Activated CD4-positive, alpha-beta memory T cell treated with anti-CD3 and anti-CD28 coated beads, Interleukin-2, amount 10 ng/mL, durations not matched to agents 7 days and 5 days (primary cell): ENCODE results near the gene STARD10. TPM values are rescaled to one million over a fixed set of nuclear protein-coding genes. Genes with fewer than 3 reads are reported as not detected.

Experiments
- CTCF ChIA-PET: fragments of 350-600 bp; sonication (Branson Sonifier 250); formaldehyde crosslinking; loops from one replicate; lab custom pipeline; 2021; ENCODE audit warnings: antibody characterized with exemption, inconsistent platforms; lab: Charles Lee
- POLR2A ChIA-PET: fragments of 350-600 bp; sonication (Branson Sonifier 250); formaldehyde crosslinking; loops from one replicate; lab custom pipeline; 2021; ENCODE audit warnings: antibody characterized with exemption; lab: Charles Lee
- DNase-seq: peaks from one replicate; pipeline ENCODE4 v3.0.0-alpha.2; 2020
- H3K27ac Mint-ChIP-seq: one replicate; pipeline ENCODE4 v1.8.0; 2021; ENCODE audit warnings: mild to moderate bottlenecking, mixed read lengths
- H3K27me3 Mint-ChIP-seq: one replicate; pipeline ENCODE4 v1.8.0; 2021; ENCODE audit warnings: mixed read lengths
- H3K36me3 Mint-ChIP-seq: one replicate; pipeline ENCODE4 v1.8.0; 2021; ENCODE audit warnings: low read depth, mixed read lengths
- H3K4me1 Mint-ChIP-seq: one replicate; pipeline ENCODE4 v1.8.0; 2021; ENCODE audit warnings: mixed read lengths
- H3K4me3 Mint-ChIP-seq: one replicate; pipeline ENCODE4 v1.8.0; 2021; ENCODE audit warnings: mild to moderate bottlenecking, mixed read lengths
- H3K9me3 Mint-ChIP-seq: one replicate; pipeline ENCODE4 v1.8.0; 2021; ENCODE audit warnings: mixed read lengths
- total RNA-seq, 2 experiments: library from RNA; stranded (reverse); gene quantifications; one replicate each; pipeline ENCODE4 v1.2.3, GENCODE V29; 2021

Gene STARD10
- 10 to 100 TPM; 11.3 to 11.6 TPM for total RNA-seq

GRCh38 chr11:72793425-72794367, at the start of gene STARD10:
STARD10 (minus strand) TSS chr11:72794047; CDS start chr11:72781181, 12,866 bp downstream.
- peak; percentile 95 for DNase-seq
- no peaks in the 10 kb centered on the region for H3K36me3 Mint-ChIP-seq
- POLR2A ChIA-PET, result interaction anchor here (0.8 to 3.9 kb wide), 17 partner anchors 11 to 349 kb away, joined by 3 to 54 read pairs (median 4); partner anchors contain the start of genes ATG16L2 and FCHSD2
- peak within 1 kb of the TSS; percentile 96 for H3K27ac Mint-ChIP-seq
- H3K27me3 Mint-ChIP-seq, result no peaks in the 10 kb centered on the region
- H3K4me3 Mint-ChIP-seq, result peak within 1 kb of the TSS; percentile 93
- H3K9me3 Mint-ChIP-seq, result no peaks in the 10 kb centered on the region
- CTCF ChIA-PET, result interaction anchor here (0.6 to 4.3 kb wide), 35 partner anchors 9 to 388 kb away, joined by 3 to 70 read pairs (median 3); partner anchors contain the start of genes ATG16L2, CLPB and FCHSD2
- peaks cover 23% of the 10 kb centered on the region for H3K4me1 Mint-ChIP-seq

GRCh38 chr11:72842653-72843330, 48.9 kb upstream of the STARD10 start:
- CTCF ChIA-PET, result interaction anchor here (1.0 kb wide), 1 partner anchor 11 kb away, joined by 4 read pairs; no protein-coding TSS in a partner anchor

GRCh38 chr11:72842126-72842525, 48.3 kb upstream of the STARD10 start:
- CTCF ChIA-PET, result interaction anchor here (1.0 kb wide), 1 partner anchor 11 kb away, joined by 4 read pairs; no protein-coding TSS in a partner anchor
- H3K4me1 Mint-ChIP-seq, result peaks cover 19% of the 10 kb centered on the region
- no peak overlapping the region for H3K27ac Mint-ChIP-seq
- peaks cover 30% of the 10 kb centered on the region for H3K36me3 Mint-ChIP-seq
- H3K27me3 Mint-ChIP-seq, result no peaks in the 10 kb centered on the region
- POLR2A ChIA-PET, result no interaction called here
- H3K9me3 Mint-ChIP-seq, result no peaks in the 10 kb centered on the region
- no peak for DNase-seq
- no peak overlapping the region for H3K4me3 Mint-ChIP-seq

More at GRCh38 chr11:72842653-72843330, 48.9 kb upstream of the STARD10 start:
- Mint-ChIP-seq H3K36me3 (peaks cover 30% of the 10 kb centered on the region), H3K27me3 (no peaks in the 10 kb centered on the region), H3K4me3 (no peak overlapping the region), H3K4me1 (peaks cover 16% of the 10 kb centered on the region), H3K9me3 (no peaks in the 10 kb centered on the region), H3K27ac (no peak overlapping the region)
- POLR2A ChIA-PET, result no interaction called here
- DNase-seq, result no peak

GRCh38 chr11:72841397-72841796, 47.5 kb upstream of the STARD10 start:
- CTCF ChIA-PET, result interaction anchor here (0.7 to 1.0 kb wide), 2 partner anchors 10 to 47 kb away, joined by 3 to 4 read pairs; partner anchors contain the start of gene STARD10
- no peaks in the 10 kb centered on the region for H3K27me3 Mint-ChIP-seq
- H3K4me3 Mint-ChIP-seq, result no peak overlapping the region
- no peak for DNase-seq
- no peak overlapping the region for H3K27ac Mint-ChIP-seq
- H3K36me3 Mint-ChIP-seq, result peaks cover 30% of the 10 kb centered on the region
- no peaks in the 10 kb centered on the region for H3K9me3 Mint-ChIP-seq
- H3K4me1 Mint-ChIP-seq, result peaks cover 19% of the 10 kb centered on the region
- POLR2A ChIA-PET, result interaction anchor here (0.7 to 2.1 kb wide), 4 partner anchors 11 to 130 kb away, joined by 3 to 5 read pairs (median 4); no protein-coding TSS in a partner anchor

- Mint-ChIP-seq H3K4me3 (no peak overlapping the region), H3K27me3 (no peaks in the 10 kb centered on the region), H3K36me3 (peaks cover 30% of the 10 kb centered on the region), H3K4me1 (peaks cover 21% of the 10 kb centered on the region), H3K27ac (no peak overlapping the region), H3K9me3 (no peaks in the 10 kb centered on the region)
- ChIA-PET POLR2A (interaction anchor here (0.8 to 2.1 kb wide), 5 partner anchors 13 to 130 kb away, joined by 3 to 5 read pairs (median 3); no protein-coding TSS in a partner anchor), CTCF (interaction anchor here (0.7 to 1.1 kb wide), 3 partner anchors 47 to 341 kb away, joined by 3 read pairs; partner anchors contain the start of gene STARD10)
- DNase-seq, result no peak
Observed at GRCh38 chr11:72840780-72841179, 46.9 kb upstream of the STARD10 start.

- H3K27ac Mint-ChIP-seq, result no peak overlapping the region
- H3K9me3 Mint-ChIP-seq, result no peaks in the 10 kb centered on the region
- no peak overlapping the region for H3K4me3 Mint-ChIP-seq
- H3K4me1 Mint-ChIP-seq, result peaks cover 38% of the 10 kb centered on the region
- ChIA-PET CTCF (interaction anchor here (0.9 to 1.6 kb wide), 2 partner anchors 114 to 339 kb away, joined by 3 read pairs; no protein-coding TSS in a partner anchor), POLR2A (no interaction called here)
- H3K36me3 Mint-ChIP-seq, result peaks cover 32% of the 10 kb centered on the region
- H3K27me3 Mint-ChIP-seq, result no peaks in the 10 kb centered on the region
- DNase-seq, result no peak
Observed at GRCh38 chr11:72838691-72839305, 45.0 kb upstream of the STARD10 start.

- no peaks in the 10 kb centered on the region for H3K27me3 Mint-ChIP-seq
- H3K27ac Mint-ChIP-seq, result no peak overlapping the region
- CTCF ChIA-PET, result interaction anchor here (2.5 kb wide), 1 partner anchor 341 kb away, joined by 9 read pairs; no protein-coding TSS in a partner anchor
Observed at GRCh38 chr11:72836111-72836510, 42.3 kb upstream of the STARD10 start.

GRCh38 chr11:72834905-72835304, 41.1 kb upstream of the STARD10 start:
- H3K9me3 Mint-ChIP-seq, result no peaks in the 10 kb centered on the region
- no peaks in the 10 kb centered on the region for H3K27me3 Mint-ChIP-seq
- POLR2A ChIA-PET, result no interaction called here
- H3K36me3 Mint-ChIP-seq, result peaks cover 35% of the 10 kb centered on the region
- no peak for DNase-seq
- H3K4me3 Mint-ChIP-seq, result no peak overlapping the region
- peaks cover 38% of the 10 kb centered on the region for H3K4me1 Mint-ChIP-seq
- H3K27ac Mint-ChIP-seq, result peak overlapping the region; percentile 7
- CTCF ChIA-PET, result interaction anchor here (2.5 kb wide), 1 partner anchor 343 kb away, joined by 9 read pairs; no protein-coding TSS in a partner anchor

More at GRCh38 chr11:72836111-72836510, 42.3 kb upstream of the STARD10 start:
- Mint-ChIP-seq H3K36me3 (peaks cover 28% of the 10 kb centered on the region), H3K4me1 (peaks cover 38% of the 10 kb centered on the region), H3K9me3 (no peaks in the 10 kb centered on the region), H3K4me3 (no peak overlapping the region)
- DNase-seq, result no peak
- POLR2A ChIA-PET, result interaction anchor here (1.5 kb wide), 1 partner anchor 20 kb away, joined by 3 read pairs; no protein-coding TSS in a partner anchor

- no peak overlapping the region for H3K4me3 Mint-ChIP-seq
- H3K36me3 Mint-ChIP-seq, result peaks cover 34% of the 10 kb centered on the region
- peak overlapping the region; percentile 14 for H3K27ac Mint-ChIP-seq
- H3K4me1 Mint-ChIP-seq, result peaks cover 33% of the 10 kb centered on the region
- H3K27me3 Mint-ChIP-seq, result no peaks in the 10 kb centered on the region
- no peaks in the 10 kb centered on the region for H3K9me3 Mint-ChIP-seq
- ChIA-PET CTCF (interaction anchor here (1.2 to 4.7 kb wide), 2 partner anchors 11 to 344 kb away, joined by 3 to 66 read pairs; no protein-coding TSS in a partner anchor), POLR2A (interaction anchor here (1.0 to 3.1 kb wide), 2 partner anchors 11 to 18 kb away, joined by 3 to 15 read pairs; no protein-coding TSS in a partner anchor)
- no peak for DNase-seq
Observed at GRCh38 chr11:72833811-72834493, 40.1 kb upstream of the STARD10 start.

GRCh38 chr11:72833083-72833733, 39.4 kb upstream of the STARD10 start:
- no peak overlapping the region for H3K27ac Mint-ChIP-seq
- H3K4me1 Mint-ChIP-seq, result peaks cover 28% of the 10 kb centered on the region
- DNase-seq, result no peak
- no peaks in the 10 kb centered on the region for H3K9me3 Mint-ChIP-seq
- peaks cover 36% of the 10 kb centered on the region for H3K36me3 Mint-ChIP-seq
- no peak overlapping the region for H3K4me3 Mint-ChIP-seq
- POLR2A ChIA-PET, result interaction anchor here (1.0 to 3.1 kb wide), 3 partner anchors 10 to 20 kb away, joined by 3 to 15 read pairs (median 5); no protein-coding TSS in a partner anchor
- CTCF ChIA-PET, result interaction anchor here (1.2 to 4.7 kb wide), 2 partner anchors 10 to 345 kb away, joined by 3 to 66 read pairs; no protein-coding TSS in a partner anchor
- no peaks in the 10 kb centered on the region for H3K27me3 Mint-ChIP-seq
